ENCODE results near the gene RNF222. TPM values are rescaled to one million over a fixed set of nuclear protein-coding genes. Genes with fewer than 3 reads are reported as not detected.
A peak's percentile ranks its signal among the peaks of the same experiment; 100 is the strongest.

Gene RNF222
- total and polyA plus RNA-seq, 11 donors = not detected

DNA sequence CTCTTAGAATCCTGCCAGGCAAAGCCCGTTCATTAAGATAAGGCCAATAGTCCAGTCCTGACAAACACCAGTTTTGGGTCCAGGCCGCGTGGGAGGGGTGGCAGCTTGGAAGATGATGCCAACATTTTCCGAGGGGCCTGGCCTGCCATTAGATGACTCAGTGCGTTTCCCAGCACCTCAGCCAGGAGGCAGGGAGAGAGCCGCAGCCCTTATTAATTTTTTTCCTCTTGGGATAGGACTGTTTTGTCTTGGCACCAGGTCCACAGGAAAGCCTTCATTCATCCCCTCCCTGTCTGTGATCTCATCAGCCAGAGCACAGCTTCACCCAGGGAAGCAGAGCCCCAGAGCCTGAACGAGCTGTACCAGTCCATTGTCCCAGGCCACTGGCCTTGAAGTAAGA, 33.3 kb upstream of the RNF222 start:
- WGBS, 4 donors = 31 to 54% (median 42%) methylated on average over 7 of the region's 7 CpGs
- Histone ChIP-seq H3K9me3 (no peaks in the 10 kb centered on the region), H3K4me3 (no peak overlapping the region), H3K27ac (peak overlapping the region in 10 of 12 donors; percentile 21 to 73 (median 60)), H3K36me3 (no peaks in the 10 kb centered on the region), H3K27me3 (no peaks in the 10 kb centered on the region), H3K4me1 (peaks cover 0 to 21% (median 7%) of the 10 kb centered on the region in 12 donors)
- DNase-seq = peak; percentile 43 to 75 (median 69)
- intact Hi-C loops (cut with DNase I) = loop anchor here in 2 of 10 donors (5.0 to 10.0 kb wide), 2 partner anchors 46 kb away; partner anchors contain the start of gene RPL26 (in 1 of the 2)
- peak; percentile 21 to 36 (median 25) for ATAC-seq
- TF ChIP-seq POLR2A (IDR thresholded peaks at IDR 0.05) = peak in 1 of 2 donors; percentile 15
- TF ChIP-seq, protein P1, sequence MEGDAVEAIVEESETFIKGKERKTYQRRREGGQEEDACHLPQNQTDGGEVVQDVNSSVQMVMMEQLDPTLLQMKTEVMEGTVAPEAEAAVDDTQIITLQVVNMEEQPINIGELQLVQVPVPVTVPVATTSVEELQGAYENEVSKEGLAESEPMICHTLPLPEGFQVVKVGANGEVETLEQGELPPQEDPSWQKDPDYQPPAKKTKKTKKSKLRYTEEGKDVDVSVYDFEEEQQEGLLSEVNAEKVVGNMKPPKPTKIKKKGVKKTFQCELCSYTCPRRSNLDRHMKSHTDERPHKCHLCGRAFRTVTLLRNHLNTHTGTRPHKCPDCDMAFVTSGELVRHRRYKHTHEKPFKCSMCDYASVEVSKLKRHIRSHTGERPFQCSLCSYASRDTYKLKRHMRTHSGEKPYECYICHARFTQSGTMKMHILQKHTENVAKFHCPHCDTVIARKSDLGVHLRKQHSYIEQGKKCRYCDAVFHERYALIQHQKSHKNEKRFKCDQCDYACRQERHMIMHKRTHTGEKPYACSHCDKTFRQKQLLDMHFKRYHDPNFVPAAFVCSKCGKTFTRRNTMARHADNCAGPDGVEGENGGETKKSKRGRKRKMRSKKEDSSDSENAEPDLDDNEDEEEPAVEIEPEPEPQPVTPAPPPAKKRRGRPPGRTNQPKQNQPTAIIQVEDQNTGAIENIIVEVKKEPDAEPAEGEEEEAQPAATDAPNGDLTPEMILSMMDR (IDR thresholded peaks at IDR 0.05) = peak in 3 of 12 donors; percentile 7 to 28 (median 16)

DNA sequence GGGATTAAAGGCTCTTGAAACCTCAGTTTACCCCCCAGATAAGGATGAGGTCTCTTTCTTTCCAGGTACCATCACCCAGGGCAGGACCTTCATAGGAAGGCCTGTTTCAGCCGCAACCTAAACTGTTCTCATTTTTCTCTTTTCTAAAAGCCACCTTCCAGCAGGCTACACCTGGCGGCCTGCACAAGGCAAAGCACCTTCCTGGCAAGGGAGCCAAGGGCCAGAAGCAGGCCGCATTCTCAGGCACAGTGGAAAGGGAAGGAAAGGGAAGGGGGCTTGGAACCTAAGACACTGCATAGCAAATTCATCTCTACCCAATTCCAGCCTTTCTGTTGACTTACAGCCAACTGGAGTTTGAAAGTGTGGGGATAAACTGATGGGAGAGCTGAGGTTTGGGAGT, 29.2 kb upstream of the RNF222 start:
- H3K4me3 ChIP-seq = no peak overlapping the region
- ATAC-seq (no peak), DNase-seq (no peak)
- WGBS, 4 donors = 94 to 98% (median 97%) methylated on average over 3 of the region's 3 CpGs
- H3K27ac ChIP-seq = no peak overlapping the region
- no peaks in the 10 kb centered on the region for H3K27me3 ChIP-seq
- no peaks in the 10 kb centered on the region for H3K36me3 ChIP-seq
- no peak for TF ChIP-seq POLR2A (IDR thresholded peaks at IDR 0.05)
- TF ChIP-seq, protein P1 (IDR thresholded peaks at IDR 0.05) = no peak
- H3K9me3 ChIP-seq = no peaks in the 10 kb centered on the region
- peaks cover 0 to 16% (median 6%) of the 10 kb centered on the region in 12 donors for H3K4me1 ChIP-seq
- intact Hi-C loops (cut with DNase I) = no loop called here

DNA sequence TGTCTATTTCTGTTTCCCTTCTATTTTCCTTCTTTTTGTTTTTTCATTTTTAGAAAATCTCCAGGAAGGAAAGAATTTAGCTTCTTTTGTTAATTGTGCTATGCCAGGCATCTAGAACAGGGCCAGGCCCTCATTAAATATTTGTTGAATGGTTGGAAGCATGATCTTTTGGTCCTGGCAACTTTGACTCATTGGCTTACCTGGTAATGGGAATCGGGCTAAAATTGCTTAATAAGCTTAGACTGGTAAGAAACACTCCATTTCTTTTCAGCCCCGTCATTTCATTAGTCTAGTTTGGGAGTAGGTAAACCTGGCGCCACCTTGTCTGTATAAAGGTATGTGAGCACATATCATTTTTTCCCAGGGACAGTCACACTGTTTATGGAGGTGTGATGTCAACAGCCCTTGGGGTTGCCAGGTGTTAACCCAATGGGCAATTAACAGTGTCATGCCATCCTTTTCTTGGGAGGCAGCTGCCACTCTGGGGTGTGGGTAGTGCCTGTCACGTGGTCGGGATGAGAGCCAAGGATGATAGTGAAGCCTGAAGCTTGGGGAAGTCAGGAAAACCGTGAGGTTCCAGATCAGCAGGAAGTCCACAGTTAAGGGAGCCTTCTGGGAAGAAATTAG, 28.6 kb upstream of the RNF222 start:
- Histone ChIP-seq H3K36me3 (no peaks in the 10 kb centered on the region), H3K27me3 (no peaks in the 10 kb centered on the region), H3K4me3 (no peak overlapping the region), H3K27ac (no peak overlapping the region), H3K9me3 (peaks cover 0 to 4% (median 0%) of the 10 kb centered on the region in 12 donors), H3K4me1 (peaks cover 0 to 10% (median 6%) of the 10 kb centered on the region in 12 donors)
- TF ChIP-seq, protein P1 (IDR thresholded peaks at IDR 0.05) = no peak
- no peak for TF ChIP-seq POLR2A (IDR thresholded peaks at IDR 0.05)
- no peak for DNase-seq
- 69 to 78% (median 76%) methylated on average over 6 of the region's 6 CpGs for WGBS, 4 donors
- intact Hi-C loops (cut with DNase I) = no loop called here
- ATAC-seq = no peak

DNA sequence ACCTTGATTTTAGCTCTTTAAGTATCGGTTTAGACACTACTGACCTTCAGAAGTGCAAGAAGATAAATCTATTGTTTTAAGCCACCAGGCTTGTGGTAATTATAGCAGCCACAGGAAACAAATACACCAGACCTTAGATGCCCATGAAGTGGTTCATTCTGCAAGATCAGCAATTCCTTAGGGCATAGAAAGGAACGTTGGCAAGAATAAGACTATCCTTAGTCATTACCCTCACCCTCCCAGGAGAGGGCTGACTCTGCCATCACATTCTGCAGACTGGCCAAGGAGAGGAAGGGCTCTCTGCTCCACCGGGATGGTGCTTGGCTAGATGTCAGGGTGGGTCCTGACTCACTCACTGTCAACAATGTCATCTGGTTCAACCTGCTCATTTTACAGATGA, 23.9 kb upstream of the RNF222 start:
- Histone ChIP-seq H3K27me3 (no peaks in the 10 kb centered on the region), H3K9me3 (peaks cover 0 to 6% (median 0%) of the 10 kb centered on the region in 12 donors), H3K27ac (peak overlapping the region in 1 of 12 donors; percentile 77), H3K4me3 (no peak overlapping the region), H3K36me3 (no peaks in the 10 kb centered on the region), H3K4me1 (peaks cover 0 to 33% (median 12%) of the 10 kb centered on the region in 12 donors)
- WGBS, 4 donors = 51 to 62% (median 56%) methylated on average over 3 of the region's 3 CpGs
- ATAC-seq = no peak
- no peak for DNase-seq
- TF ChIP-seq, protein P1 (IDR thresholded peaks at IDR 0.05) = no peak
- TF ChIP-seq POLR2A (IDR thresholded peaks at IDR 0.05) = no peak
- intact Hi-C loops (cut with DNase I) = no loop called here
